DOHH2 (cell line): Measurements from ENCODE around the gene ALPI.
"Not testable (repeated sequence)": the region's sequence is repeated elsewhere in the genome, so short reads cannot be mapped to it uniquely, and the experiment has no call there.

Experiments used
- CTCF ChIP-seq: fragments of 200-600 bp; sonication (generic); IDR thresholded peaks from one replicate; pipeline ENCODE4 v1.5.1; 2014; ENCODE audit warnings: antibody characterized with exemption, mild to moderate bottlenecking, low read depth, low read length; ENCODE audit not compliant: poor library complexity, severe bottlenecking
- EZH2phosphoT487 ChIP-seq: fragments of 200-600 bp; sonication (generic); IDR thresholded peaks from 2 replicates; pipeline ENCODE4 v1.6.1; 2017; ENCODE audit warnings: borderline replicate concordance, mild to moderate bottlenecking, antibody characterized with exemption, low read length, moderate library complexity, mixed read lengths

- not testable (repeated sequence) for TF ChIP-seq CTCF, EZH2phosphoT487
Observed at GRCh38 chr2:232442431-232442830, 13.5 kb upstream of the ALPI start.
